Mucosa of rectum (tissue), 2 donors: ENCODE measurements around the gene CDK14.
"Not testable (repeated sequence)": the region's sequence is repeated elsewhere in the genome, so short reads cannot be mapped to it uniquely, and the experiment has no call there.

Source experiments
- H3K27ac ChIP-seq, 2 donors: one replicate each; pipeline ENCODE4 v1.7.0; 2013; ENCODE audit warnings: inconsistent platforms in 2 of 2, low read depth in 2 of 2, low read length in 2 of 2
- H3K27me3 ChIP-seq, 2 donors: one replicate each; pipeline ENCODE4 v1.7.0; 2013; ENCODE audit warnings: low read length in 2 of 2; ENCODE audit not compliant: control insufficient read depth in 2 of 2, insufficient read depth in 2 of 2
- H3K36me3 ChIP-seq, 2 donors: one replicate each; pipeline ENCODE4 v1.7.0; 2013; ENCODE audit warnings: low read length in 2 of 2; ENCODE audit not compliant: control insufficient read depth in 2 of 2, insufficient read depth in 2 of 2
- H3K4me1 ChIP-seq, 2 donors: one replicate each; pipeline ENCODE4 v1.7.0; 2013; ENCODE audit warnings: low read length in 2 of 2, mild to moderate bottlenecking in 1 of 2; ENCODE audit not compliant: control insufficient read depth in 2 of 2, insufficient read depth in 2 of 2
- H3K4me3 ChIP-seq, 2 donors: one replicate each; pipeline ENCODE4 v1.7.0; 2013; ENCODE audit warnings: low read length in 2 of 2
- H3K9ac ChIP-seq, 2 donors: one replicate each; pipeline ENCODE4 v1.7.0; 2013; ENCODE audit warnings: low read length in 2 of 2, low read depth in 1 of 2, mild to moderate bottlenecking in 1 of 2
- H3K9me3 ChIP-seq, 2 donors: one replicate each; pipeline ENCODE4 v1.7.0; 2013; ENCODE audit warnings: low read length in 2 of 2; ENCODE audit not compliant: control insufficient read depth in 2 of 2
- donor health status: healthy.
- donor health status: Normal muscosa, but diverticular disease.

The CDK14 gene

DNA sequence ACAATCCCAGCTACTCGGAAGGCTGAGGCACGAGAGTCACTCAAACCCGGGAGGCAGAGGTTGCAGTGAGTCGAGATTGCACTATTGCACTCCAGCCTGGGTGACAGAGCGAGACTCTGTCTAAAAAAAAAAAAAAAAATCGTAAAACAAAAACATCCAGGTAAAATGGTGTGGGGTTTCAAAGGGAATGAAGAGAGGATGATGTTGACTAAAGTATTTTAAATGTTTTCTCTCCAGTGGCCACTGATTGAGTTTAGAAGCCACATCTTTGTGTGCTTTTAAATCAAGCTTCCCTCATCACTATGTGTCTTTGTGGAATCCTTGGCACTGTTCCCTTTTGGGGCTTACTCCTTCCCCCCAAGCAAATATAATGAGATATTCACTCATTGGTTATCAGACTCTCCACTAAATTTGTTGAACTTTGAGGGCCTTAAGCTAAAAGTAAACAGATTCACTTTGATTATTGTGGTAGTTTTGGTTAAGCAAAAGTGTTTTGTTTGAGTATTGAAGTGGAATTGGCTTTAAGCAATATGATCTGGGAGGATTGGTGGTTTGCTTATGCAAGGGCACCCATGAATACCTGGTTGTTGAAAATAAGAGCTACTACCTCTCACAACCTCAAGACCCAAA lies 162.9 kb downstream of the CDK14 start:
- Histone ChIP-seq H3K4me1 (no peaks in the 10 kb centered on the region), H3K9ac (no peak overlapping the region), H3K27ac (no peak overlapping the region)

DNA sequence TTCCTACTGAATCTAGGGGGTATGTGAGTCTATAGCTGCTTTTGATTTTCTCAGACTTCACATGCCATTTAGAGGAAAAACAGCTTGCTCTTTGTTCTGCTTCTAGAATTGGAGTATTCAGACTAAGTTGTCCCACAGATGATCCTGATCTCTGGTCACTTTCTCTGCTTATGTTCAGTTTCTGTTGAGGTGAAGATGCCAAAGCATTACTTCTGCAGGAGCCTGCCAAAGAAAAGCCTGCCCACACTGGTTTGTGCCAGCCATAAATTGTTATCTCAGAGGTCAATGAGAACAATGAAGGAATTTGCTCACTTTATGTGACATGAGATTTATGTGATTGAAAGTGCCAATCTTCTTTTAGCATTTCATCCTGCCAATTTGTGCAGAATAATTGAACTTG lies 163.6 kb downstream of the CDK14 start:
- Histone ChIP-seq H3K27me3 (no peaks in the 10 kb centered on the region), H3K4me1 (no peaks in the 10 kb centered on the region), H3K9me3 (no peaks in the 10 kb centered on the region), H3K9ac (no peak overlapping the region), H3K4me3 (no peak overlapping the region), H3K27ac (no peak overlapping the region), H3K36me3 (no peaks in the 10 kb centered on the region)

More for the DNA sequence above, 162.9 kb downstream of the CDK14 start:
- Histone ChIP-seq H3K36me3 (no peaks in the 10 kb centered on the region), H3K4me3 (no peak overlapping the region), H3K9me3 (no peaks in the 10 kb centered on the region), H3K27me3 (no peaks in the 10 kb centered on the region)

DNA sequence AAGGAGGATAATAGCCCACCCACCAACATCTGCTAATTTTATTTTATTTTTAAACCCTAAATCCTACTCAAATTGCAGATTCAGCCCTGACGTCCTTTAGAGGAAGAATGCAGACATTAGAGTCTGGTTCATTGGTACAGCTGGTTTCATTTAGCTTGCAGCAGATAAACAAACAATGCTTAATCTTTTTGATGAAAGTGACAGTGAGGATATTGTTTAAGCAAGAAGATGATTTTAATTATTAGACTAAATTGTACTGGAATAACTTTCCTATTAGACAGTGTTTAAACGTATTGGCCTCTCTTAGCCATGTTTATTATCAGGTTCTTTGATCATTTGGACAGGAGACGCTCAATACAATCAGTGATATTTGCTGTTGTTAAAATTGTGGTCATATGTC lies 164.8 kb downstream of the CDK14 start:
- no peaks in the 10 kb centered on the region for H3K9me3 ChIP-seq
- H3K36me3 ChIP-seq = no peaks in the 10 kb centered on the region
- H3K4me1 ChIP-seq = no peaks in the 10 kb centered on the region
- no peaks in the 10 kb centered on the region for H3K27me3 ChIP-seq
- H3K4me3 ChIP-seq = no peak overlapping the region
- H3K9ac ChIP-seq = no peak overlapping the region
- H3K27ac ChIP-seq = no peak overlapping the region

DNA sequence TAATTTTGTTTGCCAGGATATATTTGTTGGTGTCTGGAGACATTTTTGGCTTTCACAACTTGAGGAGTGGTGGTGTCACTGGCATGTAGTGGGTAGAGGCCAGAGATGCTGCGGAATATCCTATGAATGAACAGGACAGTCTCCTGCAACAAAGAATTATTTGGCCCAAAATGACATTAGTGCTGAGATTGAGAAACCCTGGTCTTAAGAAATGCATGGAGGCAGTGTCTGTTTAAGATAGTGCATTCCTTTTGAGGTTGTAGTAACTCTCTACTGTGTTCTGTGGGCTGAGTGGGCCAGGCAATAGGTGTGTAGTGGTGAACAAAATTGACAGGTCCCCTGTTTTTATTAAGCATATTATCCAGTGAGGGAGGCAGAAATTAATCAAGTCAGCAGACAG lies 165.5 kb downstream of the CDK14 start:
- Histone ChIP-seq H3K9me3 (no peaks in the 10 kb centered on the region), H3K36me3 (no peaks in the 10 kb centered on the region), H3K27me3 (no peaks in the 10 kb centered on the region), H3K4me1 (no peaks in the 10 kb centered on the region), H3K4me3 (no peak overlapping the region), H3K9ac (no peak overlapping the region), H3K27ac (no peak overlapping the region)

DNA sequence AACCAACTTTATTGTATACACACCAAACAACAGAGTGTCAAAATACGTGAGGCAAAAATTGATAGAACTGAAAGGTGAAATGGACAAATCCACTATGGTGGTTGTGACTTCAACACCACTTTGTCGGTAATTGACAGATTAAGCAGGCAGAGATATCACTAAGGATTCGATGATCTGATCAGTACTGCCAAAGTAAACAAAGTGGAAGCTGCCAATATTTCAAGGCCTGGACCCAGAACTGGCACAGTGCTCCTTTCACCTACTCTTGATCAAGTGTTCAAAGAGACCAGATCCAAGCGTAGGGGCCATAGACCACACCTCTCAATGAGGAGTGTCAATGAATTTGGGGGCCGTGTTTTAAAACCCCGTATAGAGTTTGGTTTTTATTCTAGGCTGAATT lies 167.0 kb downstream of the CDK14 start:
- Histone ChIP-seq H3K27ac (no peak overlapping the region), H3K9me3 (no peaks in the 10 kb centered on the region), H3K27me3 (no peaks in the 10 kb centered on the region), H3K4me3 (no peak overlapping the region), H3K9ac (no peak overlapping the region), H3K36me3 (no peaks in the 10 kb centered on the region), H3K4me1 (no peaks in the 10 kb centered on the region)

DNA sequence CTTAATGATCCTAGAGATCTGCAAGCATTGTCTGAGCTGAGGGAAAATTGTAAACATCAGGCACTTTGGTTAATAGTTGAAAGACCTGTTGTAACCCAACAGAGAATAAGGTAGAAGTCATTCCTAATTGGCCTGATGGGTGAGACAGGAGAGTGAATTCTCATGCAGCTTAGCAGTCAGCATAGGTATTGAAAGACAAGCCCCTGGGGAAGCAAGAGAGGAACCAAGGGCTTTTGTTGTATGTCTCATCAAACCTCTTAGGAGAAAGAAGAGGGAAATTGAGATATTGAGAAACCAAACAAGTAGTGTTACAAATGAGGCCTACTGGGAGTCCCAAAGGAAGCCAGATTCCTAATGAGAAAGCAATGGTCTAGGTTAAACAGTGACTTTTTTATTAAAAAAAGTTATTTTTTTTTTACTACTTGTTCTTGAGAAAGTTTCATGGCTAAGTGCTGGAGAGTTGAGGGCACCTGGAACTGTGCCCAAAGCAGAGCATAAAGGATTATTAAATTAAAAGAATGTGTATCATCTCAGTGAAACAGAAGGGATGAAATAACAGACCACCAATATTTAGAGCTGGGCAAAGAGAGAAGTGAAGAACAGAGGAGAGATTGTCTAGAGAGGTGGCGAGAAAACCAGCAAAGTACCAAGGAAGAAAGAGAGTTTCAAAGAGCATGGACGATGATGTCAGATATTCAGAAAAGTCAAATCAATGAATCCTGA lies 168.9 kb downstream of the CDK14 start:
- no peak overlapping the region for H3K9ac ChIP-seq

DNA sequence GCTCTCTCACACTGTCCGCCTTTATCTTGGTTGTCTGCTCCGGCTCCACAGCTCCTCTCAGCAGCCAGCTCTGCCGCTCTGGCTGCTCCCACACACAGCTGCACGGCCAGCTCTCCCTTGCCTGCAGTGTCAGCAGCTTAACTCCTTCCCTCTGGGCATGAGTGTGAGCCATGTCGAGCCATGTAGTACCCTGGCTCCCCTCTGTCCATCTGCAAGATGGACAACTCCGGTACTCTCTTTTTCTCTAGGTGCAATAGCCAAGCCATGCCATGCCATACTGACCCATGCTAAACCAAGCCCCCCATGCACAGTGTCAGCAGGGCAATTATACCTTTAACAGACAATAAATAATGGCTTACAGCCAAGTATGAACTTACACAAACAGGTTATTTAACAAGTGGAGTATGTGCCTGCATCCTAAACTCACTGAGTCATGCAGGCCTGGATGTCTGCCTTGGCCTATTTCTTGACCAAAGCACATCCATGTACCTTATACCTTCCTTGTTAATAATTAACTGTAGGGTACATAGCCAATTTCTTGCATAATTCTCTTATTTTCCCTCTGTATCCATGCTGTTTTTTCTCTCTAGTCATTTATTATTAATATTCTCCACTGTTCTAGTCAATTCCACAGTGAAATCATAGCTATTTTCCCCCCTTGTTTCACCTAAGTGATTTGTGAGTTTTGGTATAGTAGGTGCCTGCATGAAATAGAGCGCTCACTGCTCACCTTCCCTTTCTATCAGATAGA lies 170.9 kb downstream of the CDK14 start:
- H3K27me3 ChIP-seq = no peaks in the 10 kb centered on the region
- no peak overlapping the region for H3K4me3 ChIP-seq
- no peaks in the 10 kb centered on the region for H3K36me3 ChIP-seq
- no peaks in the 10 kb centered on the region for H3K9me3 ChIP-seq
- no peak overlapping the region for H3K9ac ChIP-seq
- H3K27ac ChIP-seq = no peak overlapping the region
- H3K4me1 ChIP-seq = no peaks in the 10 kb centered on the region

More for the DNA sequence above, 168.9 kb downstream of the CDK14 start:
- no peaks in the 10 kb centered on the region for H3K4me1 ChIP-seq
- no peaks in the 10 kb centered on the region for H3K27me3 ChIP-seq
- H3K36me3 ChIP-seq = no peaks in the 10 kb centered on the region
- no peaks in the 10 kb centered on the region for H3K9me3 ChIP-seq
- no peak overlapping the region for H3K27ac ChIP-seq
- no peak overlapping the region for H3K4me3 ChIP-seq

DNA sequence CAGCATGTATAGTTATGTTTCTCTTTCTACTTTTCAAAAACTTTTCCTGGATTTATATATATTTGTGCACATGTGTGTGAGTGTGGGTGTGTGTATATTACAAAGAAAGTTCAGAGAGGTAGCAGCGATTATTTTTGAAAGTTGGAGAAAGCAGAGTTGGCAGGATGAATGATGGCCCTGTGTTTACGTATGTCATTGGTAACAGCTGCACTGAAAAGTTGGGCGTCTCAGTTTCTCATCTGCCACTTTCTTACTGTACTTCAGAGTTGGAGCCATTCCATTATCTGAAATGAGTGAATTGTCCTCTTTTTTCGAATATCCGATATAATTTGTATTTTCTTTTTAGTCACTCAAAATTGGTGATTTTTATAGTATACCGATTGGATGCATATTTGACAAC lies 172.2 kb downstream of the CDK14 start:
- Histone ChIP-seq H3K9ac (no peak overlapping the region), H3K4me1 (no peaks in the 10 kb centered on the region), H3K9me3 (no peaks in the 10 kb centered on the region), H3K36me3 (no peaks in the 10 kb centered on the region), H3K27ac (no peak overlapping the region), H3K4me3 (no peak overlapping the region), H3K27me3 (no peaks in the 10 kb centered on the region)

DNA sequence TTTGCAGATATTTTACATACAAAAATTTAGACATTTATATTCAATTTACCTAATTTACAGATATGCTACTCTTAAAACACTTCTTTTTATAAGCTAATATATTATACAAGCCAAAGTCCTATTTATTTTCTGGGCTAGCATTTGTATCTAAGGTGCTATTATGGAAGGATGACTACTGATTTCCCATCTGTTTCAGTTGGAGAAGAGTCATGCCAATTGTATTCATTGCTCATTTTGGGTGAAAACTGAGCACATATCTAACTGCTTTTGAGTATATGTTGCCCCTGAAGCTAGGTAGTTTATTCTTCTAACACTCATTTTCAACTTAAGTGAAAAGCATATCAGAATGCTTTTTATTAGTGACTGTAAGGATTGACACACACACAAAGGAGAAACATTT lies 172.9 kb downstream of the CDK14 start:
- Histone ChIP-seq H3K9me3 (no peaks in the 10 kb centered on the region), H3K4me3 (no peak overlapping the region), H3K9ac (no peak overlapping the region), H3K27ac (no peak overlapping the region), H3K27me3 (no peaks in the 10 kb centered on the region), H3K4me1 (no peaks in the 10 kb centered on the region), H3K36me3 (no peaks in the 10 kb centered on the region)

DNA sequence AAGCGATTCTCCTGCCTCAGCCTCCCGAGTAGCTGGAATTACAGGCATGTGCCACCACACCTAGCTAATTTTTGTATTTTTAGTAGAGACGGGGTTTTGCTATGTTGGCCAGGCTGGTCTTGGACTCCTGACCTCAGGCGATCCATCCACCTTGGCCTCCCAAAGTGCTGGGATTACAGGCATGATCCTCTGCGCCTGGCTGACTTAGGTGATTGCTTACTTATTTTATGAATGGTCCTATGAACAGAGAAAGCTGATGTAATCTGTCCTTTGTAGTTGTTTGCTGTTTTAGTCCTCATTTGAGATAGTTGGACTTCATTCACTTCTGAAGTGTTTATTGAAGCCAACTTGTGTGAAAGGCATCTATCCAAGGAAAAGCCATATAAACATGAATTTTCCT lies 173.4 kb downstream of the CDK14 start:
- not testable (repeated sequence) for H3K4me3 ChIP-seq

More for the DNA sequence above, 173.4 kb downstream of the CDK14 start:
- not testable (repeated sequence) for H3K27ac ChIP-seq, H3K36me3 ChIP-seq, H3K9me3 ChIP-seq, H3K4me1 ChIP-seq, H3K27me3 ChIP-seq, H3K9ac ChIP-seq
